Activated CD8-positive, alpha-beta T cell treated with anti-CD3 and anti-CD28 coated beads for 36 hours (primary cell): Measurements from ENCODE around the gene TBC1D16. TPM values are rescaled to one million over a fixed set of nuclear protein-coding genes. Genes with fewer than 3 reads are reported as not detected.

ENCODE experiments used
- ATAC-seq: fragments of 200-7000 bp; cut with Tn5 transposase; one replicate; pipeline ENCODE4 v1.10.0; 2021; ENCODE audit warnings: mild to moderate bottlenecking, moderate library complexity
- CTCF ChIA-PET: fragments of 350-600 bp; sonication (Branson Sonifier 250); formaldehyde crosslinking; loops from one replicate; lab custom pipeline; 2021; ENCODE audit warnings: antibody characterized with exemption; lab: Charles Lee
- POLR2A ChIA-PET: fragments of 350-600 bp; sonication (Branson Sonifier 250); formaldehyde crosslinking; loops from one replicate; lab custom pipeline; 2021; ENCODE audit warnings: antibody characterized with exemption; lab: Charles Lee
- DNase-seq: peaks from one replicate; pipeline ENCODE4 v3.0.0-alpha.2; 2020
- H3K27ac Mint-ChIP-seq: one replicate; pipeline ENCODE4 v1.8.0; 2021; ENCODE audit warnings: mild to moderate bottlenecking, mixed read lengths
- H3K27me3 Mint-ChIP-seq: one replicate; pipeline ENCODE4 v1.8.0; 2021; ENCODE audit warnings: mixed read lengths
- H3K36me3 Mint-ChIP-seq: one replicate; pipeline ENCODE4 v1.8.0; 2021; ENCODE audit warnings: low read depth, mixed read lengths
- H3K4me1 Mint-ChIP-seq: one replicate; pipeline ENCODE4 v1.8.0; 2021; ENCODE audit warnings: low read depth, mixed read lengths
- H3K4me3 Mint-ChIP-seq: one replicate; pipeline ENCODE4 v1.8.0; 2021; ENCODE audit warnings: mild to moderate bottlenecking, moderate library complexity, mixed read lengths
- H3K9me3 Mint-ChIP-seq: one replicate; pipeline ENCODE4 v1.8.0; 2021; ENCODE audit warnings: mixed read lengths
- intact Hi-C: fragments of 100-400 bp; cut with micrococcal nuclease; formaldehyde crosslinking; loops from one replicate; pipeline ENCODE4 v1.10.0; 2022
- total RNA-seq, 2 experiments: library from RNA; stranded (reverse); gene quantifications; one replicate each; pipeline ENCODE4 v1.2.3, GENCODE V29; 2021
- TF ChIP-seq, protein P1 (sequence below): fragments of 200-600 bp; IDR thresholded peaks from one replicate; pipeline ENCODE4 v1.8.0; 2022; ENCODE audit warnings: antibody characterized with exemption, mild to moderate bottlenecking

Gene TBC1D16
- total RNA-seq, 2 experiments from 2014 or later: 9.6 to 12.0 TPM

- CTCF ChIA-PET: interaction anchor here (1.1 to 1.3 kb wide), 4 partner anchors 9 to 132 kb away, joined by 3 to 4 read pairs (median 4); no protein-coding TSS in a partner anchor
- no peak overlapping the region for H3K27ac Mint-ChIP-seq
- no peaks in the 10 kb centered on the region for H3K27me3 Mint-ChIP-seq
- DNase-seq (no peak), ATAC-seq (no peak)
- intact Hi-C loops: no loop called here
- no peaks in the 10 kb centered on the region for H3K4me1 Mint-ChIP-seq
- H3K36me3 Mint-ChIP-seq: no peaks in the 10 kb centered on the region
- no peaks in the 10 kb centered on the region for H3K9me3 Mint-ChIP-seq
- H3K4me3 Mint-ChIP-seq: no peak overlapping the region
- TF ChIP-seq, protein P1, sequence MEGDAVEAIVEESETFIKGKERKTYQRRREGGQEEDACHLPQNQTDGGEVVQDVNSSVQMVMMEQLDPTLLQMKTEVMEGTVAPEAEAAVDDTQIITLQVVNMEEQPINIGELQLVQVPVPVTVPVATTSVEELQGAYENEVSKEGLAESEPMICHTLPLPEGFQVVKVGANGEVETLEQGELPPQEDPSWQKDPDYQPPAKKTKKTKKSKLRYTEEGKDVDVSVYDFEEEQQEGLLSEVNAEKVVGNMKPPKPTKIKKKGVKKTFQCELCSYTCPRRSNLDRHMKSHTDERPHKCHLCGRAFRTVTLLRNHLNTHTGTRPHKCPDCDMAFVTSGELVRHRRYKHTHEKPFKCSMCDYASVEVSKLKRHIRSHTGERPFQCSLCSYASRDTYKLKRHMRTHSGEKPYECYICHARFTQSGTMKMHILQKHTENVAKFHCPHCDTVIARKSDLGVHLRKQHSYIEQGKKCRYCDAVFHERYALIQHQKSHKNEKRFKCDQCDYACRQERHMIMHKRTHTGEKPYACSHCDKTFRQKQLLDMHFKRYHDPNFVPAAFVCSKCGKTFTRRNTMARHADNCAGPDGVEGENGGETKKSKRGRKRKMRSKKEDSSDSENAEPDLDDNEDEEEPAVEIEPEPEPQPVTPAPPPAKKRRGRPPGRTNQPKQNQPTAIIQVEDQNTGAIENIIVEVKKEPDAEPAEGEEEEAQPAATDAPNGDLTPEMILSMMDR: peak; percentile 26
- POLR2A ChIA-PET: interaction anchor here (1.0 to 1.3 kb wide), 3 partner anchors 16 to 246 kb away, joined by 3 to 5 read pairs (median 3); partner anchors contain the start of gene CBX8
Observed at GRCh38 chr17:79974566-79975497, 60.8 kb downstream of the TBC1D16 start.

DNA sequence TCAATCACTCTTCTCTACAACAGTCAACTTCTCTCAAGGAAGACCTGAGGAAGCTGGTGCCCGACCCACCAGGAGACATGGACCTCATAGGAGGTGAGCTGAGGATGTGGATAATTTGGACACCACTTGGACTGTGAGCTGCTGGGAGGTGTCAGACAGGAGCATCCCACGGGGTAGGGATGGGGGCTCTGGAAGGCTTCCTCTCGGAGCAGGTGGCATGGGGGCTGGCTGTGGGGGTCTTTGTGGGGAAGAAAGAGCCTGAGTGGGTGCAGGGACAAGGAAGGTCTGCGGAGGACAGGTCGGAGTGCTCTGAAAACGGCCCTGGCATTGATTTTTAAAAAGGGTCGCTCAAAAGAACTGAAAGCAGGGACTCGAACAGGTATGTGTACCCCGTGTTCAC, 64.0 kb downstream of the TBC1D16 start:
- no peaks in the 10 kb centered on the region for H3K9me3 Mint-ChIP-seq
- DNase-seq: no peak
- TF ChIP-seq, protein P1: no peak
- H3K36me3 Mint-ChIP-seq: no peaks in the 10 kb centered on the region
- no peak overlapping the region for H3K27ac Mint-ChIP-seq
- ChIA-PET POLR2A (no interaction called here), CTCF (interaction anchor here (0.7 to 2.2 kb wide), 7 partner anchors 11 to 194 kb away, joined by 3 to 6 read pairs (median 3); no protein-coding TSS in a partner anchor)
- no peaks in the 10 kb centered on the region for H3K4me1 Mint-ChIP-seq
- ATAC-seq: no peak
- intact Hi-C loops: no loop called here
- H3K27me3 Mint-ChIP-seq: no peaks in the 10 kb centered on the region
- no peak overlapping the region for H3K4me3 Mint-ChIP-seq

- DNase-seq (peak; percentile 55), ATAC-seq (peak; percentile 47)
- Mint-ChIP-seq H3K4me1 (no peaks in the 10 kb centered on the region), H3K27me3 (no peaks in the 10 kb centered on the region), H3K36me3 (no peaks in the 10 kb centered on the region), H3K4me3 (no peak overlapping the region), H3K9me3 (no peaks in the 10 kb centered on the region), H3K27ac (no peak overlapping the region)
- CTCF ChIA-PET: interaction anchor here (0.6 to 2.2 kb wide), 26 partner anchors 9 to 275 kb away, joined by 3 to 9 read pairs (median 3); partner anchors contain the start of genes CBX4 and CBX8
- POLR2A ChIA-PET: interaction anchor here (1.0 to 1.1 kb wide), 2 partner anchors 131 to 159 kb away, joined by 3 to 4 read pairs; partner anchors contain the start of gene CBX4
- intact Hi-C loops: no loop called here
- TF ChIP-seq, protein P1: peak; percentile 68
Observed at GRCh38 chr17:79970576-79971068, 65.0 kb downstream of the TBC1D16 start.

DNA sequence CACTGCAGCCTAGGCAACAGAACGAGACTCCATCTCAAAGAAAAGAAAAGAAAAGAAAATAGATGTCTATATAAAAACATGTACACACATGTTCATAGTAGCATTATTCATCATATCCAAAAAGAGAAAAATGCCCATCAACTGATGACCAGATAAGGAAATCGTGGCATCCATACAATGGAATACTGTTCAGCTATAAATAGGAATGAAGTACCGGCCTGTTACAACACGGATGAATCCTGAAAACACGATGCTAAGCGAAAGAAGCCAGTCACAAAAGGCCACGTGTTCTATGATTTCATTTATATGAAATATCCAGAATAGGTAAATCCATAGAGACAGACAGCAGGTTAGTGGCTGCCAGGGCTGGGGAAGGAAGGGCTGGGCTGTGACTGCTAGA, 65.8 kb downstream of the TBC1D16 start:
- no peaks in the 10 kb centered on the region for H3K27me3 Mint-ChIP-seq
- DNase-seq: no peak
- no peak overlapping the region for H3K27ac Mint-ChIP-seq
- no peak for ATAC-seq
- TF ChIP-seq, protein P1: no peak
- intact Hi-C loops: no loop called here
- ChIA-PET POLR2A (interaction anchor here (1.0 to 1.1 kb wide), 2 partner anchors 131 to 158 kb away, joined by 3 to 4 read pairs; partner anchors contain the start of gene CBX4), CTCF (interaction anchor here (0.7 to 1.5 kb wide), 24 partner anchors 10 to 274 kb away, joined by 3 to 9 read pairs (median 3); partner anchors contain the start of genes CBX4 and CBX8)
- no peaks in the 10 kb centered on the region for H3K36me3 Mint-ChIP-seq
- H3K4me3 Mint-ChIP-seq: no peak overlapping the region
- no peaks in the 10 kb centered on the region for H3K9me3 Mint-ChIP-seq
- H3K4me1 Mint-ChIP-seq: no peaks in the 10 kb centered on the region
